Uterus (tissue), 4 donors: ENCODE measurements around the gene ANAPC13. TPM values are rescaled to one million over a fixed set of nuclear protein-coding genes. Genes with fewer than 3 reads are reported as not detected.

Experiments
- DNase-seq, 2 donors: peaks; one replicate each; pipeline ENCODE4 v3.0.0-alpha.2; 2019 to 2020
- H3K27ac ChIP-seq, 2 donors: fragments of 200-600 bp; sonication (generic); 1 replicate in 1 of 2; 2 replicates in 1 of 2; pipeline ENCODE4 v1.5.1; 2016 to 2018
- H3K27me3 ChIP-seq, 2 donors: fragments of 200-600 bp; sonication (generic); one replicate each; pipeline ENCODE4 v1.5.1; 2018 to 2019; ENCODE audit warnings: control low read depth in 1 of 2
- H3K36me3 ChIP-seq, 2 donors: fragments of 200-600 bp; sonication (generic); one replicate each; pipeline ENCODE4 v1.5.1; 2019; ENCODE audit warnings: control low read depth in 1 of 2
- H3K4me1 ChIP-seq, 2 donors: fragments of 200-600 bp; sonication (generic); one replicate each; pipeline ENCODE4 v1.5.1; 2018 to 2019; ENCODE audit warnings: control low read depth in 1 of 2
- H3K4me3 ChIP-seq, 2 donors: fragments of 200-600 bp; sonication (generic); 1 replicate in 1 of 2; 2 replicates in 1 of 2; pipeline ENCODE4 v1.5.1; 2018 to 2019; ENCODE audit warnings: mild to moderate bottlenecking in 1 of 2
- H3K9me3 ChIP-seq, 2 donors: fragments of 200-600 bp; sonication (generic); one replicate each; pipeline ENCODE4 v1.5.1; 2019; ENCODE audit warnings: control low read depth in 1 of 2
- POLR2A ChIP-seq, 2 donors: fragments of 450-650 bp; IDR thresholded peaks; one replicate each; pipeline ENCODE4 v1.6.1; 2016; ENCODE audit warnings: antibody characterized with exemption in 2 of 2, mild to moderate bottlenecking in 1 of 2, moderate library complexity in 1 of 2
- intact Hi-C: fragments of 100-400 bp; cut with DNase I; formaldehyde crosslinking; loops from one replicate; pipeline ENCODE4 v1.15.1; 2023; ENCODE audit warnings: low total_unique reads
- total RNA-seq, 4 donors: library from RNA; depleted of rRNA in 3 of 4; stranded (reverse); fragments of >200 nt in 3 of 4; gene quantifications; one replicate each; pipeline versions ENCODE4 v1.1.0 to v1.2.4, GENCODE V29; 2014 to 2023
- TF ChIP-seq, protein P1 (sequence below), 4 experiments: fragments of 200-600 bp in 2 of 4; fragments of 450-650 bp in 2 of 4; sonication (generic) in 2 of 4; IDR thresholded peaks; one replicate each; pipeline ENCODE4 v1.5.1; 2016 to 2019; ENCODE audit warnings: antibody characterized with exemption in 4 of 4, mild to moderate bottlenecking in 2 of 4, moderate library complexity in 1 of 4
- donor health status: DM: yes; HTN: yes; CAD: no.

ANAPC13 gene
- total RNA-seq, 4 donors from 2014 or later = 17.6 to 64.8 (median 51.7) TPM

DNA sequence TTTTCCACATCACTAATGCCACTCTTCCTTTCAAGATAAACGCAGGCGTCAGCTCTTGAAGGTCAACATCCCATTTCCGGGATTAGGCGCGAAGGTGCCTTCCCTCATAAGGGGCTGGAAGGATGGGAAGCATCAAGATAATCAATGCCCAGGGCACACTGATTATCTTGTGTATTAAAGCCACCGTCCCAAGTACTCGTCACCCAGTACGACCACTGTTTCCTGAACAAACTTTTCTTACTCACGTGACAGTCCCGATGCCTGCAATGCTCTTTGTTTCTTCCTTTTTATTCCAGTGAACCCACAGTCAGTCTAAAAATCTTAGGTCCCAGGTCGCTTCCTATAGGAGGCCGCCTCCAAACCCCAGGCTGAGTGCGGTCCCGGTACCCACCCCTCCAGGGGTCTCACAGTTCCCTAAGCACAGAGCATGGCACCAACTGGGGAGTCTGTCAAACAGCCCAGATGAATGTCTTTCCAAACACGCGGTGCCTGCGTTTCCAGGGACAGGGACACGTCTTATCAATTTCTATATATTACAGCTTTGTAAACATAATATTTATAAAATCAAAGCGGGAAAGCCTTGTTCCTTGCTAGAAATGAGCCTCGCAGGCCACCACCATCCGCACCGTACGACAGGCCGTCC, 589 bp downstream of the ANAPC13 start:
- Histone ChIP-seq H3K27ac (peak overlapping the region; percentile 95 to 97), H3K36me3 (no peaks in the 10 kb centered on the region), H3K9me3 (no peaks in the 10 kb centered on the region), H3K27me3 (no peaks in the 10 kb centered on the region), H3K4me1 (peaks cover 0 to 8% of the 10 kb centered on the region in 2 donors), H3K4me3 (peak overlapping the region; percentile 72 to 95)
- intact Hi-C loops = no loop called here
- no peak for DNase-seq
- TF ChIP-seq, protein P1, sequence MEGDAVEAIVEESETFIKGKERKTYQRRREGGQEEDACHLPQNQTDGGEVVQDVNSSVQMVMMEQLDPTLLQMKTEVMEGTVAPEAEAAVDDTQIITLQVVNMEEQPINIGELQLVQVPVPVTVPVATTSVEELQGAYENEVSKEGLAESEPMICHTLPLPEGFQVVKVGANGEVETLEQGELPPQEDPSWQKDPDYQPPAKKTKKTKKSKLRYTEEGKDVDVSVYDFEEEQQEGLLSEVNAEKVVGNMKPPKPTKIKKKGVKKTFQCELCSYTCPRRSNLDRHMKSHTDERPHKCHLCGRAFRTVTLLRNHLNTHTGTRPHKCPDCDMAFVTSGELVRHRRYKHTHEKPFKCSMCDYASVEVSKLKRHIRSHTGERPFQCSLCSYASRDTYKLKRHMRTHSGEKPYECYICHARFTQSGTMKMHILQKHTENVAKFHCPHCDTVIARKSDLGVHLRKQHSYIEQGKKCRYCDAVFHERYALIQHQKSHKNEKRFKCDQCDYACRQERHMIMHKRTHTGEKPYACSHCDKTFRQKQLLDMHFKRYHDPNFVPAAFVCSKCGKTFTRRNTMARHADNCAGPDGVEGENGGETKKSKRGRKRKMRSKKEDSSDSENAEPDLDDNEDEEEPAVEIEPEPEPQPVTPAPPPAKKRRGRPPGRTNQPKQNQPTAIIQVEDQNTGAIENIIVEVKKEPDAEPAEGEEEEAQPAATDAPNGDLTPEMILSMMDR (IDR thresholded peaks at IDR 0.05) = no peak
- TF ChIP-seq POLR2A (IDR thresholded peaks at IDR 0.05) = no peak

DNA sequence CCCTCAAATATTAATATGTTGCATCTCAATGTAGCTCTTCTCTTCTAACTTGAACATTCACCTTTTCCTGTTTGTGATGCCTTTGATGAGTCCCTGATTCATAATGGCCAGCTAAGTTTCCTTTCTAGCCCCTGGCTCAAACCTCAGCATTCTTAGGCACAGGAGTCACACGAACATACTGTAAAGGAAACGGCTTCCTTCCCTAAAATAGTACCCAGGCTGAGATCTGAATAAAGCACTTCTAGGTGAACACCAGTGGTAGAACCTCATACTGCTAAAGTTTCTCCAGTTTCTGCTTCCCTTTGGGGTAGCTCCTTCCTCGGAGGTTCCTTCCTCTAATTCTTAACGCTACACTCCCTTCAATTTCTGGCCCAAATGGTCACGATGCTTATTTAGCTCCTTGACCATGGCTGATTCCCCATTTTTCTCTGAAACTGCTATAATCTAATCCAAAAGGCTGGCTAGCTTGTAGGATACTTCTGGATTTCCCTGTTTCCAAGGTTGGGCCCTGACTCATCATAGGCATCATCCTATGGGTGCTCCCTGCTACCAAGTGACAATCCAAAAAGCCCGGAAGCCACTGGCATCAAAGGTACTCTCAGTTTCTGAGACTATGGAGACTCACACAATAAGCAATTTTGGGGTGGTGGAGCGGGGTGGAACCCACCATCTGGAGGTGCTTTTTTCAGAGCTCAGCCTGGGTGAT, 2.4 kb downstream of the ANAPC13 start:
- no peak for TF ChIP-seq POLR2A (IDR thresholded peaks at IDR 0.05)
- TF ChIP-seq, protein P1 (IDR thresholded peaks at IDR 0.05) = no peak
- Histone ChIP-seq H3K27me3 (no peaks in the 10 kb centered on the region), H3K4me1 (peaks cover 0 to 8% of the 10 kb centered on the region in 2 donors), H3K27ac (peak overlapping the region; percentile 21 to 36), H3K36me3 (no peaks in the 10 kb centered on the region), H3K9me3 (no peaks in the 10 kb centered on the region), H3K4me3 (no peak overlapping the region)
- intact Hi-C loops = no loop called here
- DNase-seq = no peak

DNA sequence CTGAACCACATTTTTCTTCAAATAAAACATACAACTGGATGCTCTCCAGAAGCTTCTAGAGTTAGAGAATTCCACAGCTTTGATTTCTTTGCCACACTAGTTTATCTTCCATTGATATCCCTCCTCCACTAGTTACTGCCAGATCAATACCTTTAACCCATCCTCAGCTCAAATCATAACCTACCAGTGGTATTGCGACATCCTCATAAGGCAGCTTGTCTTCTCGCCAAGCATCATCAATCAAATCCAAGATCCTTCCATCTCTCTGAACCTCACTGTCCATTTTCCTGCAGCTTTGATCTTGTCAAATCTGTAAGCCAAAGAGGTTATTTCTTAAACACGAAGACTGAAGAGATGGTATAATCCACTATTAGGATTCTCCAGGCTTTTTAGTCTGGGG, 3.2 kb downstream of the ANAPC13 start:
- Histone ChIP-seq H3K4me3 (no peak overlapping the region), H3K27ac (peak overlapping the region in 1 of 2 donors; percentile 36), H3K27me3 (no peaks in the 10 kb centered on the region), H3K9me3 (no peaks in the 10 kb centered on the region), H3K36me3 (no peaks in the 10 kb centered on the region), H3K4me1 (peaks cover 0 to 8% of the 10 kb centered on the region in 2 donors)
- DNase-seq = no peak
- TF ChIP-seq, protein P1 (IDR thresholded peaks at IDR 0.05) = no peak
- no peak for TF ChIP-seq POLR2A (IDR thresholded peaks at IDR 0.05)
- intact Hi-C loops = no loop called here

DNA sequence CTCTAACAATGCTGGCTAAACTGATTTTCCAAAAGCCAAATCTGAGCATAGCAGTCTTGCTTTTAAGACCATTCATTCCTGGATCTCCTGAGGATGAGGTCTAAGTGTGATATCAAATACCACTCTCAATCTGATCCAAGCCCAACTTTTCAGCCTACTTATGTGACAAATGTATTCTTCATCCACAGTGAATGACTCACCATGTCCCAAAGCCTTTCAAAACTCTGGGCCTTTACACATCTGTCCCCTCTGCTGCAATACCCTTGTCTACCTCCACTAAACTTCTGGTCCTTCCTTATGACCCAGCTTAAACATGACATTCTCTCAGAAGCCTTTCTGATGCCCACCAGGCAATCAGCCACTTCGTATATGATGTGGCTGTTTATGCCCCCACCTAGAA, 4.6 kb downstream of the ANAPC13 start:
- intact Hi-C loops = no loop called here
- DNase-seq = no peak
- Histone ChIP-seq H3K9me3 (no peaks in the 10 kb centered on the region), H3K27me3 (no peaks in the 10 kb centered on the region), H3K27ac (no peak overlapping the region), H3K4me1 (peaks cover 0 to 8% of the 10 kb centered on the region in 2 donors), H3K4me3 (no peak overlapping the region), H3K36me3 (no peaks in the 10 kb centered on the region)
- TF ChIP-seq POLR2A (IDR thresholded peaks at IDR 0.05) = no peak
- TF ChIP-seq, protein P1 (IDR thresholded peaks at IDR 0.05) = no peak

DNA sequence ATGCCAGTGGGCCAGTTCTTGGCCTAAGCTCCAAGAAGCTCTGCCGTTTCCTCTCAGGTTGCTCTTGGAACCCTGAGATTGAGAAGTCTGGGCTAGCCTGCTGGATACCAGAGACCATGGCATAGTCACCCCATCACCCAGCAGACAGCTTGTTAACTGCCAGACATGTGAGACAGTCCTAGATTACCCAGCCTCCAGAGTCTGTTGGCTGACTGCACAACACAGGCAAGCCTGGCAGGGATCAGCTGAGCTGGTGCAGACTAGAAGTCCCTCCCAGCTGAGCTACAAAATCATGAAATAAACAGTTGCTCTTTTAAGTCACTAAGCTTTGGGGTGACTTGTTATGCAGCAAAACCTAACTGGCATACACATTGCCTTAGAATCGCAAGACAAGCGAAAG, 5.2 kb downstream of the ANAPC13 start:
- Histone ChIP-seq H3K36me3 (no peaks in the 10 kb centered on the region), H3K9me3 (no peaks in the 10 kb centered on the region)
- intact Hi-C loops = no loop called here

More for the DNA sequence above, 5.2 kb downstream of the ANAPC13 start:
- H3K4me1 ChIP-seq = peaks cover 0 to 8% of the 10 kb centered on the region in 2 donors
- no peaks in the 10 kb centered on the region for H3K27me3 ChIP-seq
- DNase-seq = no peak
- no peak overlapping the region for H3K27ac ChIP-seq
- H3K4me3 ChIP-seq = no peak overlapping the region
- TF ChIP-seq, protein P1 (IDR thresholded peaks at IDR 0.05) = no peak
- no peak for TF ChIP-seq POLR2A (IDR thresholded peaks at IDR 0.05)
